ENCODE data around the gene SSBP3.

DNA sequence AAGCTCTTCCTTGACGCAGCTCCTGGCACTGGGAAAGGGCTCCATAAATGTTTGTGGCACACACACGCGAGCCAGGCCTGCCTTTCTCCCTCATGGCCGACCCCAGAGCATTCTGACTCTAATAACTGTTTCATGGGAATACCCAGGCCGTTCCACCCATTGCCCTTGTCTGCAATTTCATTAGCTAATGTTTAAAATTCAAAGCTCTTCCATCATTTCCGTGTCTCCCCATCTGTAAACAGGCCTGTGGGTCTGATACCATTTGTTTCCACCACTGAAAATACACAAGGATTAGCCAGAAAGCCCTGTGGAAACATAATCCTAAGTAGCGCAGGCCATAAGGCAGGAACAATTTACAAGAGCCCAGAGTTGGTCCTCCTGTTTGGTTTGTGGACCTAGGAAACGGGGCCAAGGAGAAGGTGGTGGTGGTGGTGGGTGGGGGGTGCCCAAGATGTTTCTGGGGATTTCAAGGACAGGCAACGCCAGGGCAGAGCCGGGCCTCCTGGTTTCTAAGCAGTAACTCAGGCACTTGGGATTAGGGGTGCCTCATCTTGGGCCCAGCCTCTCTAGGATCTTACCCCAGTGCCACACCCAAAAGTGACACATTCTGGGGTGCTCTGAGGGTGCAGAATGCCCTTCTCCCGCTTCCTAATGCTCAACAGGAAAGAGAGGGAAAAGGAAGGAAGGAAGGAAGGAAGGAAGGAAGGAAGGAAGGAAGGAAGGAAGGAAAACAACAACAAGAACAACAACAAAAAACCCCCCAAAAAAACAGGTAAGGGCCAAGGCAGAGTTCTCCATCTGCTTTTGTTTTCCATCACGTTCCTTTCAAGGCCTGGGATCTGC is 79.4 kb downstream of the SSBP3 start:
- TF ChIP-seq, protein P1, sequence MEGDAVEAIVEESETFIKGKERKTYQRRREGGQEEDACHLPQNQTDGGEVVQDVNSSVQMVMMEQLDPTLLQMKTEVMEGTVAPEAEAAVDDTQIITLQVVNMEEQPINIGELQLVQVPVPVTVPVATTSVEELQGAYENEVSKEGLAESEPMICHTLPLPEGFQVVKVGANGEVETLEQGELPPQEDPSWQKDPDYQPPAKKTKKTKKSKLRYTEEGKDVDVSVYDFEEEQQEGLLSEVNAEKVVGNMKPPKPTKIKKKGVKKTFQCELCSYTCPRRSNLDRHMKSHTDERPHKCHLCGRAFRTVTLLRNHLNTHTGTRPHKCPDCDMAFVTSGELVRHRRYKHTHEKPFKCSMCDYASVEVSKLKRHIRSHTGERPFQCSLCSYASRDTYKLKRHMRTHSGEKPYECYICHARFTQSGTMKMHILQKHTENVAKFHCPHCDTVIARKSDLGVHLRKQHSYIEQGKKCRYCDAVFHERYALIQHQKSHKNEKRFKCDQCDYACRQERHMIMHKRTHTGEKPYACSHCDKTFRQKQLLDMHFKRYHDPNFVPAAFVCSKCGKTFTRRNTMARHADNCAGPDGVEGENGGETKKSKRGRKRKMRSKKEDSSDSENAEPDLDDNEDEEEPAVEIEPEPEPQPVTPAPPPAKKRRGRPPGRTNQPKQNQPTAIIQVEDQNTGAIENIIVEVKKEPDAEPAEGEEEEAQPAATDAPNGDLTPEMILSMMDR (IDR thresholded peaks at IDR 0.05) = no peak
- no peak for TF ChIP-seq POLR2A (IDR thresholded peaks at IDR 0.05)
